Pancreas (tissue), 10 donors: ENCODE results near the gene DHX9. TPM values are rescaled to one million over a fixed set of nuclear protein-coding genes. Genes with fewer than 3 reads are reported as not detected.

Experiments used
- ATAC-seq, 4 donors: fragments of 200-7000 bp; cut with Tn5 transposase; one replicate each; pipeline versions ENCODE4 v1.8.0 to v1.9.1; 2020; ENCODE audit warnings: mild to moderate bottlenecking in 4 of 4, moderate library complexity in 4 of 4
- DNase-seq, 6 donors: peaks; one replicate each; pipeline ENCODE4 v3.0.0-alpha.2; 2020
- FAIRE-seq: peaks from 2 replicates; lab custom pipeline; 2012; peaks lifted over from hg19 to GRCh38; lab: Jason Lieb, UNC
- H3K27ac ChIP-seq, 4 donors: fragments of 200-600 bp; sonication (generic); 1 replicate in 3 of 4; 2 replicates in 1 of 4; pipeline versions ENCODE4 v1.5.0 to v1.8.0; 2020
- H3K27me3 ChIP-seq, 4 donors: fragments of 200-600 bp; one replicate each; pipeline ENCODE4 v1.8.0; 2021
- H3K36me3 ChIP-seq, 3 donors: fragments of 200-600 bp; sonication (generic) in 1 of 3; one replicate each; pipeline versions ENCODE4 v1.5.0 to v1.8.0; 2020 to 2021
- H3K4me1 ChIP-seq, 3 donors: fragments of 200-600 bp; one replicate each; pipeline ENCODE4 v1.8.0; 2021
- H3K4me3 ChIP-seq, 4 donors: fragments of 200-600 bp; sonication (generic) in 2 of 4; one replicate each; pipeline versions ENCODE4 v1.5.0 to v1.8.0; 2020 to 2021
- H3K9me3 ChIP-seq, 4 donors: fragments of 200-600 bp; one replicate each; pipeline ENCODE4 v1.8.0; 2021
- whole genome bisulfite sequencing, 2 donors: extraction: QIAGEN DNeasy Blood & Tissue Kit; methylation state at CpG; one replicate each; pipeline ENCODE4 v1.1.7; 2013; 5-methylcytosine and 5-hydroxymethylcytosine counted together
- intact Hi-C, 3 donors: fragments of 100-400 bp; cut with DNase I; formaldehyde crosslinking; loops; one replicate each; pipeline versions ENCODE4 v1.11.1 to v1.14.2; 2022
- polyA plus RNA-seq, 2 donors: library from polyadenylated mRNA; stranded (reverse); fragments of 200-250 nt; gene quantifications; one replicate each; pipeline ENCODE4 v1.2.3, GENCODE V29; 2013
- total RNA-seq, 6 donors: library from RNA; stranded (reverse); fragmentation: NEBNext Ultra II Directional in 4 of 6; extraction: Animal tissue kit (Norgen Biotek cat#: 25700) in 4 of 6; gene quantifications; one replicate each; pipeline versions ENCODE4 v1.2.1 to v1.2.4, GENCODE V29; 2021 to 2023
- TF ChIP-seq, protein P1 (sequence below), 4 donors: fragments of 200-600 bp; sonication (generic) in 3 of 4; IDR thresholded peaks; one replicate each; pipeline versions ENCODE4 v1.5.0 to v1.8.0; 2021; ENCODE audit warnings: antibody characterized with exemption in 4 of 4
- donor health status: healthy with polysubstance abuse.
- donor health status: DM: no; HTN: no; CAD: no; lungs with moderate emphysema.
- donor health status: DM: no; HTN: no; CAD: no.
- donor health status: control.
- donor health status: control.
- donor health status: Bipolar disorder and iron deficiency.
- donor health status: DM: yes; HTN: yes; CAD: no.
- donor health status: DM: no; HTN: no; CAD: no.
- donor health status: DM: no; HTN: no; CAD: no.
- donor health status: DM: yes; HTN: yes; CAD: no.

Gene DHX9
- total and polyA plus RNA-seq, 8 donors = 28.5 to 71.7 (median 58.9) TPM

DNA sequence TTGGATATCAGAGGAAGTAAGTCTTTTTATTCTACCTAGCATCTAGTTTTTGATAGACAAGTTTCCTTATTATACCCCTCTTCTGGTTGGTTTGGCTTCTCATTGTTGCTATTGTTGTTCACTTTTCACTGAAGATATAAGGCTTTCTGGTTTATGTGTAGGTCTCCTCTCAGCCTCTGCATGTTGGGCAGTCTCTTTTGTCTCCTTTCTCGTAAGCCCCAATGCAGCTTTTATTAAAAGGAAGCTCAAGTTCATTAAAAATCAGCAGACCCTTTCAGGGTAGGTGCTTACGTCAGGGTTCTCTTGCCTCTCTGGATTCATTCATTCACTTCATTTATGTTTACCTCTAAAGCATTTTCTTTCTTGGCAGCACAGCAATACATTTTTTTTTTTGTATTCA lies 4.8 kb upstream of the DHX9 start:
- WGBS, 2 donors = 86 to 94% methylated on average over 2 of the region's 2 CpGs
- TF ChIP-seq, protein P1, sequence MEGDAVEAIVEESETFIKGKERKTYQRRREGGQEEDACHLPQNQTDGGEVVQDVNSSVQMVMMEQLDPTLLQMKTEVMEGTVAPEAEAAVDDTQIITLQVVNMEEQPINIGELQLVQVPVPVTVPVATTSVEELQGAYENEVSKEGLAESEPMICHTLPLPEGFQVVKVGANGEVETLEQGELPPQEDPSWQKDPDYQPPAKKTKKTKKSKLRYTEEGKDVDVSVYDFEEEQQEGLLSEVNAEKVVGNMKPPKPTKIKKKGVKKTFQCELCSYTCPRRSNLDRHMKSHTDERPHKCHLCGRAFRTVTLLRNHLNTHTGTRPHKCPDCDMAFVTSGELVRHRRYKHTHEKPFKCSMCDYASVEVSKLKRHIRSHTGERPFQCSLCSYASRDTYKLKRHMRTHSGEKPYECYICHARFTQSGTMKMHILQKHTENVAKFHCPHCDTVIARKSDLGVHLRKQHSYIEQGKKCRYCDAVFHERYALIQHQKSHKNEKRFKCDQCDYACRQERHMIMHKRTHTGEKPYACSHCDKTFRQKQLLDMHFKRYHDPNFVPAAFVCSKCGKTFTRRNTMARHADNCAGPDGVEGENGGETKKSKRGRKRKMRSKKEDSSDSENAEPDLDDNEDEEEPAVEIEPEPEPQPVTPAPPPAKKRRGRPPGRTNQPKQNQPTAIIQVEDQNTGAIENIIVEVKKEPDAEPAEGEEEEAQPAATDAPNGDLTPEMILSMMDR (IDR thresholded peaks at IDR 0.05) = no peak
- ATAC-seq (no peak), DNase-seq (no peak), FAIRE-seq (no peak)
- Histone ChIP-seq H3K4me3 (no peak overlapping the region), H3K4me1 (no peaks in the 10 kb centered on the region), H3K27ac (no peak overlapping the region), H3K9me3 (no peaks in the 10 kb centered on the region), H3K27me3 (no peaks in the 10 kb centered on the region), H3K36me3 (no peaks in the 10 kb centered on the region)
- intact Hi-C loops = no loop called here

DNA sequence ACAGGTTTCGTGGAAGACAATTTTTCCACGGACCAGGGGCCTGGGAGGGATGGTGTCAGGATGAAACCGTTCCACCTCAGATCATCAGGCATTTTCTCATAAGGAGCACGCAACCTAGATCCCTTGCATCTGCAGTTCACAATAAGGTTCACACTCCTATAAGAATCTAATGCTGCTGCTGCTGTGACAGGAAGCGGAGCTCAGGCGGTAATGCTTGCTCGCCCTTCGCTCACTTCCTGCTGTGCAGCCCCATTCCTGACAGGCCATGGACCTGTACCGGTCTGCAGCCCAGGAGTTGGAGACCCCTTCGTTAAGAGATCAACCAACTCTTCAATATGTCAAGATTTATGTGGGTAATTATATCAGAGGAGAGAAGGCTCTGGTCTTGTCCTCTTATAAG lies 3.3 kb upstream of the DHX9 start:
- Histone ChIP-seq H3K36me3 (no peaks in the 10 kb centered on the region), H3K9me3 (no peaks in the 10 kb centered on the region), H3K27ac (no peak overlapping the region), H3K4me1 (peaks cover 0 to 2% (median under 1%) of the 10 kb centered on the region in 3 donors), H3K4me3 (no peak overlapping the region), H3K27me3 (no peaks in the 10 kb centered on the region)
- no peak for DNase-seq
- no peak for FAIRE-seq
- no peak for ATAC-seq
- TF ChIP-seq, protein P1 (IDR thresholded peaks at IDR 0.05) = no peak
- intact Hi-C loops = no loop called here
- 84 to 85% methylated on average over 10 of the region's 10 CpGs for WGBS, 2 donors

DNA sequence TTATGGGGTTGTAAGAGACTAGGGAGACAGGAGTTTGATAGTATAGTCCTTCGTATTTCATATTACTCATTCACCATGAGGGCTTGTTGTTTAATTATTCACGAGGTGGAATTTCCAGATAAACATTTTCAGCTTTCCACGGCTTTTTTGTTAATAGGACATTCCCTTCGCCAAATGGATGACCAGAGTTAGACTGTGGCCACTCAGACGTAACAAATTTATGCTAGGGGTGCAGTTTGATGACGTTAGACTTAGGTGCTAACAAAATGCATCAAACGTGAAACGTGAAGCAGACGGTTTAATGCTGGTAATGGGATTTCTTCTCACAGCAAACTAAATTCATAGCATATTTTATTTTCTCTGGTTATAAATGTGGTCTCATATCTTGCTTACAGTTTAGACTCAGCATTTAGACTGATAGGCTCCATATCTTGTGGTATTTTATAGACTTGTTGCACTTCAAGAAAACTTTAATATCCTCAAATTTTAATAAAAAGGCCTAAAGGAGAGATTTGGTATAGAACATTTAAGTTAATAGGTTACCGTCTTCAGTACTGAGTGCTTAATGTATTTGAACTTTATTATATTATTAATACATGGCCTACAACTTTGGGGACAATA lies 2.3 kb downstream of the DHX9 start:
- WGBS, 2 donors = 42 to 44% methylated on average over 10 of the region's 10 CpGs
- H3K4me3 ChIP-seq = peak overlapping the region in 2 of 4 donors; percentile 85 to 89

DNA sequence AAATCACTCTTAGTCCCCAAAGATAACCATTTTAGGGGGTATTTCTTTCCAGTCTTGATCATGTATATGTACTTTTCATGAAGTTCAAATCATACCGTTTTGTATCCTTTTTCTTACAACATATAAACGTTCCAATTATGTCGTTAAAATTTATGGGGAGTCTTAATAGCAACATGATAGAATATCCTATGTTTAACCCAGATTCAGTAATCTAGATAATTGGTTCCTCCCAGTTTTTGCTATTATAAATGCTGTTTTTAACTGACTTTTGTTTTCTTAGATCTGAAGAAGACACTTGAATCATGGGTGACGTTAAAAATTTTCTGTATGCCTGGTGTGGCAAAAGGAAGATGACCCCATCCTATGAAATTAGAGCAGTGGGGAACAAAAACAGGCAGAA lies 3.1 kb downstream of the DHX9 start:
- intact Hi-C loops = no loop called here

More for the DNA sequence above, 2.3 kb downstream of the DHX9 start:
- peaks cover 0 to 9% (median 0%) of the 10 kb centered on the region in 3 donors for H3K36me3 ChIP-seq
- intact Hi-C loops = no loop called here
- H3K4me1 ChIP-seq = peaks cover 0 to 26% (median 26%) of the 10 kb centered on the region in 3 donors
- ATAC-seq (no peak), FAIRE-seq (no peak), DNase-seq (no peak)
- TF ChIP-seq, protein P1 (IDR thresholded peaks at IDR 0.05) = no peak
- no peaks in the 10 kb centered on the region for H3K27me3 ChIP-seq
- peak overlapping the region in 2 of 4 donors; percentile 87 to 90 for H3K27ac ChIP-seq
- H3K9me3 ChIP-seq = no peaks in the 10 kb centered on the region

More for the DNA sequence above, 3.1 kb downstream of the DHX9 start:
- Histone ChIP-seq H3K36me3 (peaks cover 0 to 12% (median 0%) of the 10 kb centered on the region in 3 donors), H3K27me3 (no peaks in the 10 kb centered on the region), H3K4me1 (peaks cover 0 to 26% (median 26%) of the 10 kb centered on the region in 3 donors), H3K27ac (no peak overlapping the region), H3K9me3 (no peaks in the 10 kb centered on the region), H3K4me3 (no peak overlapping the region)
- FAIRE-seq (no peak), DNase-seq (no peak), ATAC-seq (no peak)
- TF ChIP-seq, protein P1 (IDR thresholded peaks at IDR 0.05) = no peak
- WGBS, 2 donors = 39 to 50% methylated on average over 4 of the region's 4 CpGs
